Endothelial cell of umbilical vein (primary cell): ENCODE measurements around the gene XYLT1. TPM values are rescaled to one million over a fixed set of nuclear protein-coding genes. Genes with fewer than 3 reads are reported as not detected.

Experiments
- BruUV-seq: library from RNA; stranded (reverse); fragments of 400-500 nt; replicated peaks from 2 replicates; lab custom pipeline; 2021; lab: Mats Ljungman, UMichigan
- CTCF ChIA-PET: fragments of 300-600, 350-600 bp; sonication (Branson Sonifier 250); formaldehyde crosslinking; loops from one replicate; lab custom pipeline; 2021; ENCODE audit warnings: antibody characterized with exemption, inconsistent platforms; lab: Charles Lee
- POLR2A ChIA-PET: fragments of 300-600, 350-600 bp; sonication (Branson Sonifier 250); formaldehyde crosslinking; loops from one replicate; lab custom pipeline; 2021; ENCODE audit warnings: antibody characterized with exemption, inconsistent platforms; lab: Charles Lee
- DNase-seq: peaks from one replicate; pipeline ENCODE4 v3.0.0-alpha.2; 2011; ENCODE audit warnings: low read depth, low spot score
- FAIRE-seq: peaks from 2 replicates; lab custom pipeline; 2011; peaks lifted over from hg19 to GRCh38; lab: Jason Lieb, UNC
- H2AFZ ChIP-seq: 2 replicates; pipeline ENCODE4 v1.6.0; 2012; ENCODE audit warnings: low read depth, low read length, control low read depth, inconsistent platforms
- H3K27ac ChIP-seq: 2 replicates; pipeline ENCODE4 v1.5.1; 2011; ENCODE audit warnings: low read depth, mild to moderate bottlenecking, control low read depth, low read length, moderate library complexity; ENCODE audit not compliant: insufficient read depth
- H3K27me3 ChIP-seq, 2 experiments: 2 replicates each; pipeline versions ENCODE4 v1.6.0 to v1.6.1; 2011; ENCODE audit warnings: low read length in 2 of 2, mixed read lengths in 1 of 2; ENCODE audit not compliant: control insufficient read depth in 2 of 2, insufficient read depth in 2 of 2
- H3K36me3 ChIP-seq, 2 experiments: 2 replicates in 1 of 2; 3 replicates in 1 of 2; pipeline ENCODE4 v1.5.1; 2011; ENCODE audit warnings: low read length in 2 of 2, mild to moderate bottlenecking in 1 of 2, moderate library complexity in 1 of 2; ENCODE audit not compliant: control insufficient read depth in 2 of 2, insufficient read depth in 2 of 2; ENCODE audit errors: extremely low read depth in 1 of 2
- H3K4me1 ChIP-seq: 3 replicates; pipeline ENCODE4 v1.5.1; 2011; ENCODE audit warnings: mild to moderate bottlenecking, low read length; ENCODE audit not compliant: control insufficient read depth, insufficient read depth; ENCODE audit errors: extremely low read depth
- H3K4me2 ChIP-seq: 2 replicates; pipeline ENCODE4 v1.6.1; 2011; ENCODE audit warnings: low read length, control low read depth, mixed read lengths; ENCODE audit not compliant: insufficient read depth
- H3K4me3 ChIP-seq, 3 experiments: fragments of 200-600 bp in 1 of 3; sonication (generic), shearing (Covaris generic) in 1 of 3; replicated peaks in 1 of 3; 2 replicates each; pipeline ENCODE4 v1.5.1; 2011 to 2016; ENCODE audit warnings: control low read depth in 3 of 3, low read length in 3 of 3, mild to moderate bottlenecking in 2 of 3, inconsistent platforms in 1 of 3, low read depth in 1 of 3, moderate library complexity in 1 of 3; ENCODE audit not compliant: insufficient read depth in 1 of 3
- H3K79me2 ChIP-seq: 2 replicates; pipeline ENCODE4 v1.6.0; 2012; ENCODE audit warnings: low read length, inconsistent platforms; ENCODE audit not compliant: control insufficient read depth, insufficient read depth
- H3K9ac ChIP-seq: replicated peaks from 2 replicates; pipeline ENCODE3; 2011; ENCODE audit warnings: low read length, control low read depth; ENCODE audit not compliant: insufficient read depth; ENCODE audit errors: extremely low read depth
- H3K9me1 ChIP-seq: replicated peaks from 3 replicates; pipeline ENCODE4 v1.6.0; 2011; ENCODE audit warnings: mild to moderate bottlenecking, low read length; ENCODE audit not compliant: control insufficient read depth, insufficient read depth; ENCODE audit errors: extremely low read depth
- H3K9me3 ChIP-seq: replicated peaks from 2 replicates; pipeline ENCODE4 v1.5.1; 2012; ENCODE audit warnings: low read length, inconsistent platforms; ENCODE audit not compliant: control insufficient read depth, insufficient read depth
- H4K20me1 ChIP-seq: replicated peaks from 2 replicates; pipeline ENCODE3; 2011; ENCODE audit warnings: mild to moderate bottlenecking, low read length; ENCODE audit not compliant: control insufficient read depth, insufficient read depth; ENCODE audit errors: extremely low read depth
- CTCF ChIP-seq, 2 donors: IDR thresholded peaks; 1 replicate in 1 of 2; 2 replicates in 1 of 2; pipeline ENCODE4 v1.5.1; 2011; ENCODE audit warnings: low read length in 2 of 2, mild to moderate bottlenecking in 2 of 2, moderate library complexity in 2 of 2, control low read depth in 1 of 2, inconsistent platforms in 1 of 2, low read depth in 1 of 2; ENCODE audit not compliant: insufficient read depth in 1 of 2; ENCODE audit errors: extremely low read depth in 1 of 2
- EZH2 ChIP-seq: IDR thresholded peaks from 2 replicates; pipeline ENCODE4 v1.6.1; 2012; ENCODE audit warnings: borderline replicate concordance, low read depth, mild to moderate bottlenecking, moderate library complexity, low read length, inconsistent platforms; ENCODE audit not compliant: severe bottlenecking
- FOS ChIP-seq: IDR thresholded peaks from 2 replicates; pipeline ENCODE4 v1.6.1; 2011; ENCODE audit warnings: mild to moderate bottlenecking, low read length, moderate library complexity, borderline replicate concordance; ENCODE audit not compliant: insufficient read depth
- GATA2 ChIP-seq: IDR thresholded peaks from 2 replicates; pipeline ENCODE4 v1.7.0; 2011; ENCODE audit warnings: low read depth, mild to moderate bottlenecking, moderate library complexity, mixed read lengths, low read length; ENCODE audit not compliant: insufficient read length, insufficient read depth
- JUN ChIP-seq: IDR thresholded peaks from 2 replicates; pipeline ENCODE4 v1.6.1; 2011; ENCODE audit warnings: borderline replicate concordance, low read depth; ENCODE audit not compliant: insufficient read length, insufficient read depth
- MAX ChIP-seq: IDR thresholded peaks from 2 replicates; pipeline ENCODE4 v1.6.1; 2011; ENCODE audit not compliant: insufficient read depth, insufficient read length
- MYC ChIP-seq: IDR thresholded peaks from one replicate; pipeline ENCODE4 v1.6.1; 2011; ENCODE audit warnings: mild to moderate bottlenecking, low read depth, low read length
- POLR2A ChIP-seq: IDR thresholded peaks from 2 replicates; pipeline ENCODE4 v1.6.1; 2012; ENCODE audit warnings: low read depth, mild to moderate bottlenecking, control low read depth, low read length
- POLR2AphosphoS5 ChIP-seq: IDR thresholded peaks from 2 replicates; pipeline ENCODE4 v1.6.1; 2012; ENCODE audit warnings: low read depth, mild to moderate bottlenecking, control low read depth, low read length, moderate library complexity; ENCODE audit not compliant: insufficient read depth
- dilution Hi-C: fragments of 300-500 bp; cut with MboI; formaldehyde crosslinking; loops from one replicate; pipeline ENCODE4 v1.15.0; 2019; ENCODE audit warnings: low sequenced_read_pairs; ENCODE audit not compliant: extremely low pct_ligation_motif_present
- intact Hi-C: fragments of 100-400 bp; cut with micrococcal nuclease; formaldehyde crosslinking; loops from one replicate; pipeline ENCODE4 v1.10.0; 2022
- polyA plus RNA-seq, 4 experiments: library from polyadenylated mRNA; depleted of rRNA in 3 of 4; stranded (reverse) in 3 of 4; unstranded in 1 of 4; fragments of >200 nt; gene quantifications; 2 replicates each; pipeline versions ENCODE4 v1.2.1 to v1.2.3, GENCODE V29; 2011 to 2012; ENCODE audit warnings: missing spikeins in 1 of 4
- total RNA-seq: library from RNA; stranded (reverse); gene quantifications from 2 replicates; pipeline ENCODE4 v1.2.3, GENCODE V29; 2021

Gene XYLT1
- total and polyA plus RNA-seq, 2 donors (not counting 3 experiments of a cell fraction or from before 2014, with no cell fraction given) = 0.63 to 2.9 TPM

DNA sequence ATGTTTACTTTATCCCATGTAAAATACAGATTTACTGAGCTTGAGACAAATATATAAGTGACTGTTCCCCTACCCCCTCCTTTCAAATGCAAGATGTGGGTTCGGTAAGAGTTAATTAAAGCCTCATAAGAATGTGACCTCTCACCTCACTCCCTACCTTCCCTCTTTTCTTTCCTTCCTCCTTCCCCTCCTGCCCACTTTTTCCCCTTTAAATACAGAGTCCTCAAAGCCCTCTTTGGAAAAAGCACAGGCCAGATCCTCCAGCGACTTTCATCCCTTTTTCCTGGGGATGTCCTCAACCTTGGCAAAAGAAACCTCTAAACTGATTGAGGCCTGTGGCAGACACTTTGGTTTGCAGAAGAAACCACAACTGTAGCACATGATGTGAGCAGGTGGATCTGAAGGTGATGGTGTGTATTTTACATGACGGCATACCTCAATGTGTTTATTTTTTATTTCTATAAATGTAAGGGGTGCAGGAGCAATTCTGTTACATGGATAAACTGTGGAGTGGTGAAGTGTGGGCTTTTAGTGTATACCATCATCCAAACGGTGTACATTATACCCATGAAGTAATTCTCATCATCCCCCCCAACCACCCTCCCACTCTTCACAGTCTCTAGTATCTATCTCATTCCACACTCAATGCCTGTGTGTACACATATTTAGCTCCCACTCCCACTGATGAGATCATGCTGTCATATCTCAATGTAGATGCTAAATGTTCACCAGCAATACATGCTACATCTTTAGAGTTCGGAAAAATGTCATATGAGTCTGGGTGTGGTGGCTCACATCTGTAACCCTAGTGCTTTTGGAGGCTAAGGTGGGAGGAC is 77.7 kb downstream of the XYLT1 start:
- no TSS peak for BruUV-seq
- intact Hi-C loops (no loop called here), dilution Hi-C loops (no loop called here)
- no peaks in the 10 kb centered on the region for H3K9me1 ChIP-seq
- H3K9me3 ChIP-seq = no peaks in the 10 kb centered on the region
- no peak overlapping the region for H2AFZ ChIP-seq
- no peak overlapping the region for H3K9ac ChIP-seq
- ChIA-PET POLR2A (no interaction called here), CTCF (no interaction called here)
- H3K27me3 ChIP-seq = peaks cover 0 to 7% of the 10 kb centered on the region in 2 experiments
- no peak overlapping the region for H3K27ac ChIP-seq
- no peak overlapping the region for H3K4me3 ChIP-seq
- FAIRE-seq = no peak
- no peaks in the 10 kb centered on the region for H4K20me1 ChIP-seq
- H3K79me2 ChIP-seq = no peaks in the 10 kb centered on the region
- peaks cover 20% of the 10 kb centered on the region for H3K4me1 ChIP-seq
- no peak for DNase-seq
- H3K36me3 ChIP-seq = no peaks in the 10 kb centered on the region
- TF ChIP-seq MAX (no peak), POLR2AphosphoS5 (no peak), MYC (no peak)
- H3K4me2 ChIP-seq = no peak overlapping the region

DNA sequence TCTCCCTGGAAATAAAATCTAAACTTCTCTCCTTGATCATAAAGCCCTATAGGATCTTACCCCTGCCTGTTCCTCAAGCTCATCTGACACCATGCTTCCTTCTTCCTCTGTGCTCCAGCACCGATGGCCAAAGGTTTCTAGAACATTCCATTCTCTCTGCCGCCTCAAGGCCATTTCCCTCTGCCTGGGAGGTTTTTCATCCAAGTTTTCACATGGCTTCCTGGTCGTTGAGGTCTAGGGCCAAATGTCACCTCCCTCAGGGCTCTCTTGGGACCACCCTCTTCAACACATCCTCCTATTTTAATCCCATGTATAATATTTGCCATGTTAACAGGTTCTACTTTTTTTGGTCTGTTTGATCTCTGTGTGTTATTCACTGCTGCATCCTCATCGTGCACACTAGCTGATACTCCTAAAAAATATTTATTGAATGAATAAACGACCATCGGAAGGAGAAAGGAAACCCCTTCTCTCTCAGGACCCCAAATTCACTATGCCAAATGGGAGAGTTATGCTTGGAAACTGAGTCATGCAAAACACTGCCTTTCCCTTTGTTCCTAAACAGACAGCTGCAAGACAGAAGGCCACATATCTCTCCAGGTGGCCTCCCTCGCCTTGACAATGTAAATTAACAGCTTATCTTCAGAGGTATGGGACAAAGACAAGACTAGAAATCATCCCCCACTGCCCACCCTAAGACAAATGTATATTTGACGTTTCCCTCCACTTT is 78.5 kb downstream of the XYLT1 start:
- peaks cover 15% of the 10 kb centered on the region for H3K4me1 ChIP-seq
- FAIRE-seq (no peak), DNase-seq (no peak)
- no peaks in the 10 kb centered on the region for H3K79me2 ChIP-seq
- dilution Hi-C loops = no loop called here
- H3K4me3 ChIP-seq = no peak overlapping the region
- CTCF ChIA-PET = no interaction called here
- no peak overlapping the region for H3K27ac ChIP-seq
- BruUV-seq = no TSS peak
- intact Hi-C loops = no loop called here
- peaks cover 0 to 7% of the 10 kb centered on the region in 2 experiments for H3K27me3 ChIP-seq
- no peak overlapping the region for H2AFZ ChIP-seq
- no peaks in the 10 kb centered on the region for H3K9me1 ChIP-seq
- TF ChIP-seq GATA2 (no peak), POLR2AphosphoS5 (no peak), JUN (no peak), POLR2A (no peak), EZH2 (no peak), MYC (no peak), MAX (no peak), CTCF (IDR thresholded peaks at IDR 0.05; ENCODE audit: extremely low read depth in 1 of 2, insufficient read depth in 1 of 2, low read depth in 1 of 2, low read length in 2 of 2) (no peak), FOS (no peak)
- no peaks in the 10 kb centered on the region for H3K9me3 ChIP-seq
- H3K9ac ChIP-seq = no peak overlapping the region
- H3K4me2 ChIP-seq = no peak overlapping the region
- H4K20me1 ChIP-seq = no peaks in the 10 kb centered on the region
- POLR2A ChIA-PET = no interaction called here
- no peaks in the 10 kb centered on the region for H3K36me3 ChIP-seq
